Liver (tissue), 3 donors: ENCODE results near the gene GRIN2A.

Experiments used
- CTCF ChIP-seq: fragments of 150-350 bp; IDR thresholded peaks from 2 replicates; pipeline ENCODE4 v1.5.1; 2017; ENCODE audit warnings: improper control_type of control experiment, low read depth, low read length; ENCODE audit not compliant: missing input control
- FOXA1 ChIP-seq: IDR thresholded peaks from 2 replicates; pipeline ENCODE4 v1.6.1; 2016; ENCODE audit warnings: antibody characterized with exemption
- REST ChIP-seq: IDR thresholded peaks from 2 replicates; pipeline ENCODE4 v1.6.1; 2016; ENCODE audit warnings: antibody characterized with exemption, mild to moderate bottlenecking
- RXRA ChIP-seq, 2 donors: IDR thresholded peaks; 2 replicates each; pipeline ENCODE4 v1.6.1; 2017 to 2018; ENCODE audit warnings: antibody characterized with exemption in 2 of 2, mild to moderate bottlenecking in 1 of 2
- TAF1 ChIP-seq: conservative IDR thresholded peaks from 2 replicates; pipeline ENCODE4 v1.6.1; 2016; ENCODE audit warnings: antibody characterized with exemption, mild to moderate bottlenecking
- donor health status: healthy.
- donor health status: healthy.

GRCh38 chr16:9741776-9742175 is 440.5 kb downstream of the GRIN2A start:
- TF ChIP-seq CTCF (no peak), FOXA1 (no peak), TAF1 (no peak), REST (no peak), RXRA (IDR thresholded peaks at IDR 0.05) (no peak)
